ENCODE data around the gene INTS11.

- TF ChIP-seq POLR2AphosphoS5 (IDR thresholded peaks at IDR 0.05; ENCODE audit: low read depth, low read length) (no peak), POLR2A (IDR thresholded peaks at IDR 0.05; ENCODE audit: low read depth, low read length) (no peak)
Observed at GRCh38 chr1:1367315-1367714, 42.9 kb upstream of the INTS11 start.

Data from GM12891 (cell line).